Left lung (tissue), 10 donors: Measurements from ENCODE around the gene MUSK. TPM values are rescaled to one million over a fixed set of nuclear protein-coding genes. Genes with fewer than 3 reads are reported as not detected.
"Not testable (repeated sequence)": the region's sequence is repeated elsewhere in the genome, so short reads cannot be mapped to it uniquely, and the experiment has no call there.

Experiments
- ATAC-seq: fragments of 200-7000 bp; cut with Tn5 transposase; one replicate; pipeline ENCODE4 v1.9.1; 2020; ENCODE audit warnings: moderate library complexity
- DNase-seq, 4 donors: peaks; one replicate each; pipeline ENCODE4 v3.0.0-alpha.2; 2013 to 2020
- H3K27ac ChIP-seq, 2 donors: fragments of 200-600 bp; sonication (generic) in 1 of 2; one replicate each; pipeline versions ENCODE4 v1.5.0 to v1.8.0; 2020 to 2021
- H3K27me3 ChIP-seq, 2 donors: fragments of 200-600 bp; sonication (generic) in 1 of 2; one replicate each; pipeline versions ENCODE4 v1.5.0 to v1.8.0; 2020 to 2021
- H3K36me3 ChIP-seq, 2 donors: fragments of 200-600 bp; sonication (generic) in 1 of 2; one replicate each; pipeline versions ENCODE4 v1.5.0 to v1.8.0; 2020 to 2021
- H3K4me1 ChIP-seq, 2 donors: fragments of 200-600 bp; one replicate each; pipeline ENCODE4 v1.8.0; 2021
- H3K4me3 ChIP-seq, 2 donors: fragments of 200-600 bp; sonication (generic) in 1 of 2; one replicate each; pipeline versions ENCODE4 v1.5.0 to v1.8.0; 2020 to 2021; ENCODE audit warnings: mild to moderate bottlenecking in 1 of 2
- H3K9me3 ChIP-seq, 2 donors: fragments of 200-600 bp; sonication (generic) in 1 of 2; one replicate each; pipeline versions ENCODE4 v1.5.0 to v1.8.0; 2020 to 2021
- CTCF ChIP-seq, 2 donors: fragments of 200-600 bp; sonication (generic) in 1 of 2; IDR thresholded peaks; one replicate each; pipeline versions ENCODE4 v1.5.0 to v1.8.0; 2021; ENCODE audit warnings: antibody characterized with exemption in 2 of 2
- intact Hi-C, 2 donors: fragments of 100-400 bp; cut with DNase I; formaldehyde crosslinking; loops; one replicate each; pipeline versions ENCODE4 v1.11.2 to v1.14.2; 2022
- polyA plus RNA-seq, 6 donors: library from polyadenylated mRNA; unstranded; fragments of 120-200 nt; gene quantifications; one replicate each; pipeline ENCODE4 v1.2.1, GENCODE V29; 2013; ENCODE audit not compliant: insufficient read length in 6 of 6
- total RNA-seq, 2 donors: library from RNA; stranded (reverse); fragmentation: NEBNext Ultra II Directional; extraction: Animal tissue kit (Norgen Biotek cat#: 25700); gene quantifications; one replicate each; pipeline ENCODE4 v1.2.1, GENCODE V29; 2021
- donor health status: DM: no; HTN: yes; CAD: no.
- donor health status: DM: no; HTN: no; CAD: no.

Gene MUSK
- total and polyA plus RNA-seq, 8 donors, result 0.33 to 1.1 (median 0.73) TPM

- intact Hi-C loops, result no loop called here
- no peaks in the 10 kb centered on the region for H3K27me3 ChIP-seq
- H3K4me1 ChIP-seq, result no peaks in the 10 kb centered on the region
- H3K27ac ChIP-seq, result no peak overlapping the region
- no peak for DNase-seq
- no peak for ATAC-seq
- no peak for TF ChIP-seq CTCF (IDR thresholded peaks at IDR 0.05)
- no peaks in the 10 kb centered on the region for H3K9me3 ChIP-seq
- H3K36me3 ChIP-seq, result no peaks in the 10 kb centered on the region
- no peak overlapping the region for H3K4me3 ChIP-seq
Measured at GRCh38 chr9:110785166-110785565, 116.6 kb downstream of the MUSK start.

- H3K4me1 ChIP-seq, H3K36me3 ChIP-seq, H3K4me3 ChIP-seq, DNase-seq, intact Hi-C loops, H3K27me3 ChIP-seq, ATAC-seq, H3K27ac ChIP-seq, H3K9me3 ChIP-seq: not testable (repeated sequence)
Measured at GRCh38 chr9:110788396-110788795, 119.8 kb downstream of the MUSK start.

GRCh38 chr9:110788871-110789270 is 120.3 kb downstream of the MUSK start:
- Histone ChIP-seq H3K9me3 (no peaks in the 10 kb centered on the region), H3K27ac (no peak overlapping the region), H3K36me3 (no peaks in the 10 kb centered on the region), H3K4me3 (no peak overlapping the region), H3K4me1 (no peaks in the 10 kb centered on the region), H3K27me3 (no peaks in the 10 kb centered on the region)
- DNase-seq, result no peak
- ATAC-seq, result no peak
- TF ChIP-seq CTCF (IDR thresholded peaks at IDR 0.05), result no peak
- intact Hi-C loops, result no loop called here

GRCh38 chr9:110797611-110798010 is 129.0 kb downstream of the MUSK start:
- Histone ChIP-seq H3K9me3 (no peaks in the 10 kb centered on the region), H3K4me3 (no peak overlapping the region), H3K27ac (no peak overlapping the region), H3K4me1 (no peaks in the 10 kb centered on the region), H3K27me3 (no peaks in the 10 kb centered on the region), H3K36me3 (no peaks in the 10 kb centered on the region)
- TF ChIP-seq CTCF (IDR thresholded peaks at IDR 0.05), result no peak
- ATAC-seq (no peak), DNase-seq (no peak)
- intact Hi-C loops, result no loop called here

- Histone ChIP-seq H3K9me3 (no peaks in the 10 kb centered on the region), H3K27me3 (no peaks in the 10 kb centered on the region), H3K27ac (no peak overlapping the region), H3K4me3 (no peak overlapping the region), H3K36me3 (no peaks in the 10 kb centered on the region), H3K4me1 (no peaks in the 10 kb centered on the region)
- DNase-seq (no peak), ATAC-seq (no peak)
- intact Hi-C loops, result no loop called here
- TF ChIP-seq CTCF (IDR thresholded peaks at IDR 0.05), result no peak
Measured at GRCh38 chr9:110799396-110799795, 130.8 kb downstream of the MUSK start.

- Histone ChIP-seq H3K27me3 (no peaks in the 10 kb centered on the region), H3K4me1 (no peaks in the 10 kb centered on the region), H3K4me3 (no peak overlapping the region), H3K36me3 (no peaks in the 10 kb centered on the region), H3K27ac (no peak overlapping the region), H3K9me3 (no peaks in the 10 kb centered on the region)
- TF ChIP-seq CTCF (IDR thresholded peaks at IDR 0.05), result no peak
- intact Hi-C loops, result no loop called here
- no peak for ATAC-seq
- DNase-seq, result no peak
Measured at GRCh38 chr9:110801426-110801825, 132.8 kb downstream of the MUSK start.
